CD4-positive, alpha-beta memory T cell (primary cell): ENCODE results near the gene PRKAG2. TPM values are rescaled to one million over a fixed set of nuclear protein-coding genes. Genes with fewer than 3 reads are reported as not detected.
A peak's percentile ranks its signal among the peaks of the same experiment; 100 is the strongest.

ENCODE experiments used
- CTCF ChIA-PET: fragments of 350-600 bp; sonication (Branson Sonifier 250); formaldehyde crosslinking; loops from one replicate; lab custom pipeline; 2021; ENCODE audit warnings: inconsistent platforms; ENCODE audit not compliant: partially characterized antibody; lab: Charles Lee
- POLR2A ChIA-PET: fragments of 350-600 bp; sonication (Branson Sonifier 250); formaldehyde crosslinking; loops from one replicate; lab custom pipeline; 2021; ENCODE audit not compliant: partially characterized antibody; lab: Charles Lee
- DNase-seq, 5 donors: peaks; one replicate each; pipeline versions ENCODE4 v3.0.0 to v3.0.0-alpha.2; 2020 to 2022; ENCODE audit warnings: mixed read lengths in 1 of 5
- H3K27ac ChIP-seq: one replicate; pipeline ENCODE4 v1.7.0; 2013; ENCODE audit warnings: low read depth, low read length
- H3K27me3 ChIP-seq: 2 replicates; pipeline ENCODE4 v1.7.0; 2013; ENCODE audit warnings: mild to moderate bottlenecking, low read length, moderate library complexity; ENCODE audit not compliant: insufficient read depth
- H3K36me3 ChIP-seq: 2 replicates; pipeline ENCODE4 v1.7.0; 2013; ENCODE audit warnings: mild to moderate bottlenecking, low read length, moderate library complexity; ENCODE audit not compliant: insufficient read depth
- H3K4me1 ChIP-seq: 2 replicates; pipeline ENCODE4 v1.7.0; 2013; ENCODE audit warnings: mild to moderate bottlenecking, low read length, moderate library complexity; ENCODE audit not compliant: insufficient read depth
- H3K4me3 ChIP-seq, 2 donors: one replicate each; pipeline ENCODE4 v1.7.0; 2013; ENCODE audit warnings: low read length in 2 of 2, mild to moderate bottlenecking in 1 of 2
- H3K9me3 ChIP-seq, 2 donors: one replicate each; pipeline ENCODE4 v1.7.0; 2013; ENCODE audit warnings: low read length in 2 of 2, control low read depth in 1 of 2; ENCODE audit not compliant: control insufficient read depth in 1 of 2
- H3K27ac Mint-ChIP-seq, 7 donors: one replicate each; pipeline ENCODE4 v1.8.0; 2020 to 2021; ENCODE audit warnings: mixed read lengths in 7 of 7, mild to moderate bottlenecking in 6 of 7, inconsistent platforms in 3 of 7, moderate library complexity in 3 of 7
- H3K27me3 Mint-ChIP-seq, 2 donors: one replicate each; pipeline ENCODE4 v1.8.0; 2020 to 2021; ENCODE audit warnings: mixed read lengths in 2 of 2
- H3K36me3 Mint-ChIP-seq, 2 donors: one replicate each; pipeline ENCODE4 v1.8.0; 2020 to 2021; ENCODE audit warnings: mixed read lengths in 2 of 2, inconsistent platforms in 1 of 2, mild to moderate bottlenecking in 1 of 2
- H3K4me1 Mint-ChIP-seq, 4 donors: one replicate each; pipeline ENCODE4 v1.8.0; 2020 to 2021; ENCODE audit warnings: mixed read lengths in 4 of 4, mild to moderate bottlenecking in 1 of 4
- H3K4me3 Mint-ChIP-seq, 8 donors: one replicate each; pipeline ENCODE4 v1.8.0; 2020 to 2021; ENCODE audit warnings: mixed read lengths in 8 of 8, mild to moderate bottlenecking in 7 of 8, moderate library complexity in 6 of 8, inconsistent platforms in 3 of 8
- H3K9me3 Mint-ChIP-seq, 8 donors: one replicate each; pipeline ENCODE4 v1.8.0; 2020 to 2021; ENCODE audit warnings: mixed read lengths in 8 of 8, mild to moderate bottlenecking in 5 of 8, inconsistent platforms in 3 of 8, moderate library complexity in 1 of 8
- intact Hi-C: fragments of 100-400 bp; cut with micrococcal nuclease; formaldehyde crosslinking; loops from one replicate; pipeline ENCODE4 v1.15.1; 2023
- polyA plus RNA-seq, 2 donors: library from polyadenylated mRNA; unstranded; fragments of 300-500 nt; fragmentation: Illumina TruSeq; gene quantifications; one replicate each; pipeline ENCODE4 v1.2.3, GENCODE V29; 2021
- total RNA-seq, 2 experiments: library from RNA; stranded (reverse); gene quantifications; one replicate each; pipeline ENCODE4 v1.2.3, GENCODE V29; 2021

The PRKAG2 gene
- total and polyA plus RNA-seq, 4 experiments from 2014 or later, result 27.4 to 61.0 (median 47.4) TPM

GRCh38 chr7:151853896-151854719 lies 22.8 kb downstream of the PRKAG2 start:
- H3K4me3 Mint-ChIP-seq, result no peak overlapping the region
- H3K27me3 Mint-ChIP-seq, result no peaks in the 10 kb centered on the region
- H3K4me1 Mint-ChIP-seq, result peaks cover 22 to 70% (median 42%) of the 10 kb centered on the region in 4 donors
- H3K4me1 ChIP-seq, result peaks cover 19% of the 10 kb centered on the region
- no peak for DNase-seq
- H3K9me3 ChIP-seq, result no peaks in the 10 kb centered on the region
- intact Hi-C loops, result no loop called here
- H3K9me3 Mint-ChIP-seq, result no peaks in the 10 kb centered on the region
- H3K4me3 ChIP-seq, result no peak overlapping the region
- no peak overlapping the region for H3K27ac ChIP-seq
- POLR2A ChIA-PET, result no interaction called here
- no peaks in the 10 kb centered on the region for H3K36me3 ChIP-seq
- peak overlapping the region in 2 of 7 donors; percentile 7 to 15 for H3K27ac Mint-ChIP-seq
- CTCF ChIA-PET, result interaction anchor here (0.8 kb wide), 1 partner anchor 70 kb away, joined by 6 read pairs; no protein-coding TSS in a partner anchor
- H3K27me3 ChIP-seq, result no peaks in the 10 kb centered on the region
- peaks cover 0 to 3% of the 10 kb centered on the region in 2 donors for H3K36me3 Mint-ChIP-seq

GRCh38 chr7:151852486-151853396 lies 24.2 kb downstream of the PRKAG2 start:
- Mint-ChIP-seq H3K27ac (peak overlapping the region in 2 of 7 donors; percentile 51 to 80), H3K27me3 (no peaks in the 10 kb centered on the region), H3K9me3 (no peaks in the 10 kb centered on the region), H3K4me3 (peak overlapping the region in 2 of 8 donors; percentile 31 to 55), H3K4me1 (peaks cover 21 to 59% (median 35%) of the 10 kb centered on the region in 4 donors), H3K36me3 (peaks cover 0 to 3% of the 10 kb centered on the region in 2 donors)
- DNase-seq, result no peak
- H3K9me3 ChIP-seq, result no peaks in the 10 kb centered on the region
- H3K4me3 ChIP-seq, result no peak overlapping the region
- ChIA-PET POLR2A (no interaction called here), CTCF (interaction anchor here (0.8 kb wide), 1 partner anchor 69 kb away, joined by 6 read pairs; no protein-coding TSS in a partner anchor)
- H3K36me3 ChIP-seq, result no peaks in the 10 kb centered on the region
- no peaks in the 10 kb centered on the region for H3K27me3 ChIP-seq
- no peak overlapping the region for H3K27ac ChIP-seq
- intact Hi-C loops, result no loop called here
- peaks cover 19% of the 10 kb centered on the region for H3K4me1 ChIP-seq

- Histone ChIP-seq H3K36me3 (no peaks in the 10 kb centered on the region), H3K27ac (no peak overlapping the region), H3K9me3 (no peaks in the 10 kb centered on the region), H3K4me3 (peak overlapping the region in 1 of 2 donors; percentile 4), H3K4me1 (peaks cover 19% of the 10 kb centered on the region), H3K27me3 (no peaks in the 10 kb centered on the region)
- peaks cover 21 to 50% (median 30%) of the 10 kb centered on the region in 4 donors for H3K4me1 Mint-ChIP-seq
- intact Hi-C loops, result no loop called here
- H3K4me3 Mint-ChIP-seq, result peak overlapping the region; percentile 55 to 78 (median 75)
- peak overlapping the region in 6 of 7 donors; percentile 43 to 91 (median 67) for H3K27ac Mint-ChIP-seq
- H3K27me3 Mint-ChIP-seq, result no peaks in the 10 kb centered on the region
- ChIA-PET CTCF (interaction anchor here (0.9 to 2.1 kb wide), 2 partner anchors 13 to 69 kb away, joined by 4 to 5 read pairs; no protein-coding TSS in a partner anchor), POLR2A (interaction anchor here (1.3 kb wide), 1 partner anchor 11 kb away, joined by 4 read pairs; no protein-coding TSS in a partner anchor)
- H3K9me3 Mint-ChIP-seq, result no peaks in the 10 kb centered on the region
- DNase-seq, result no peak
- peaks cover 0 to 3% of the 10 kb centered on the region in 2 donors for H3K36me3 Mint-ChIP-seq
These were observed 25.1 kb downstream of the PRKAG2 start for GRCh38 chr7:151851782-151852181.

GRCh38 chr7:151851145-151851751 lies 25.7 kb downstream of the PRKAG2 start:
- H3K27ac ChIP-seq, result no peak overlapping the region
- peak in 3 of 5 donors; percentile 12 to 49 (median 26) for DNase-seq
- intact Hi-C loops, result no loop called here
- Mint-ChIP-seq H3K27ac (peak overlapping the region; percentile 29 to 91 (median 65)), H3K27me3 (no peaks in the 10 kb centered on the region), H3K4me3 (peak overlapping the region; percentile 69 to 79 (median 76)), H3K36me3 (peaks cover 0 to 3% of the 10 kb centered on the region in 2 donors), H3K9me3 (no peaks in the 10 kb centered on the region), H3K4me1 (peaks cover 18 to 45% (median 27%) of the 10 kb centered on the region in 4 donors)
- H3K4me1 ChIP-seq, result peaks cover 19% of the 10 kb centered on the region
- H3K9me3 ChIP-seq, result no peaks in the 10 kb centered on the region
- no peaks in the 10 kb centered on the region for H3K27me3 ChIP-seq
- ChIA-PET POLR2A (interaction anchor here (1.3 kb wide), 1 partner anchor 11 kb away, joined by 4 read pairs; no protein-coding TSS in a partner anchor), CTCF (interaction anchor here (0.9 to 2.1 kb wide), 2 partner anchors 12 to 69 kb away, joined by 4 to 5 read pairs; no protein-coding TSS in a partner anchor)
- peak overlapping the region in 1 of 2 donors; percentile 4 for H3K4me3 ChIP-seq
- H3K36me3 ChIP-seq, result no peaks in the 10 kb centered on the region

GRCh38 chr7:151850491-151851124 lies 26.3 kb downstream of the PRKAG2 start:
- Mint-ChIP-seq H3K27ac (peak overlapping the region in 4 of 7 donors; percentile 65 to 88 (median 70)), H3K4me1 (peaks cover 16 to 42% (median 27%) of the 10 kb centered on the region in 4 donors), H3K27me3 (no peaks in the 10 kb centered on the region), H3K9me3 (no peaks in the 10 kb centered on the region), H3K4me3 (peak overlapping the region; percentile 69 to 79 (median 76)), H3K36me3 (peaks cover 0 to 3% of the 10 kb centered on the region in 2 donors)
- POLR2A ChIA-PET, result interaction anchor here (1.3 kb wide), 1 partner anchor 10 kb away, joined by 4 read pairs; no protein-coding TSS in a partner anchor
- no peak for DNase-seq
- H3K27me3 ChIP-seq, result no peaks in the 10 kb centered on the region
- no peak overlapping the region for H3K27ac ChIP-seq
- intact Hi-C loops, result no loop called here
- peaks cover 19% of the 10 kb centered on the region for H3K4me1 ChIP-seq
- no peaks in the 10 kb centered on the region for H3K36me3 ChIP-seq
- CTCF ChIA-PET, result interaction anchor here (2.1 kb wide), 1 partner anchor 12 kb away, joined by 4 read pairs; no protein-coding TSS in a partner anchor
- H3K4me3 ChIP-seq, result no peak overlapping the region
- H3K9me3 ChIP-seq, result no peaks in the 10 kb centered on the region

- H3K4me3 ChIP-seq, result no peak overlapping the region
- peaks cover 19% of the 10 kb centered on the region for H3K4me1 ChIP-seq
- peaks cover 0 to 3% of the 10 kb centered on the region in 2 donors for H3K36me3 Mint-ChIP-seq
- no peaks in the 10 kb centered on the region for H3K27me3 ChIP-seq
- H3K36me3 ChIP-seq, result no peaks in the 10 kb centered on the region
- H3K4me3 Mint-ChIP-seq, result peak overlapping the region in 1 of 8 donors; percentile 23
- no peaks in the 10 kb centered on the region for H3K9me3 Mint-ChIP-seq
- CTCF ChIA-PET, result no interaction called here
- intact Hi-C loops, result no loop called here
- H3K27me3 Mint-ChIP-seq, result no peaks in the 10 kb centered on the region
- no peaks in the 10 kb centered on the region for H3K9me3 ChIP-seq
- H3K4me1 Mint-ChIP-seq, result peaks cover 18 to 42% (median 27%) of the 10 kb centered on the region in 4 donors
- no peak for DNase-seq
- POLR2A ChIA-PET, result no interaction called here
- peak overlapping the region in 1 of 7 donors; percentile 15 for H3K27ac Mint-ChIP-seq
- H3K27ac ChIP-seq, result no peak overlapping the region
These were observed 27.0 kb downstream of the PRKAG2 start for GRCh38 chr7:151849879-151850260.
